Stomach (tissue), 9 donors: ENCODE data around the gene CRYZ. TPM values are rescaled to one million over a fixed set of nuclear protein-coding genes. Genes with fewer than 3 reads are reported as not detected.
"Not testable (repeated sequence)": the region's sequence is repeated elsewhere in the genome, so short reads cannot be mapped to it uniquely, and the experiment has no call there.

Source experiments
- DNase-seq, 2 donors: peaks; one replicate each; pipeline versions ENCODE4 v3.0.0 to v3.0.0-alpha.2; 2013 to 2019
- H3K27ac ChIP-seq, 5 donors: fragments of 200-600 bp in 4 of 5; sonication (generic) in 4 of 5; one replicate each; pipeline ENCODE4 v1.5.1; 2013 to 2019; ENCODE audit warnings: mild to moderate bottlenecking in 1 of 5, moderate library complexity in 1 of 5
- H3K27me3 ChIP-seq, 3 donors: fragments of 200-600 bp; sonication (generic); one replicate each; pipeline ENCODE4 v1.5.1; 2017 to 2019; ENCODE audit warnings: mixed run types in 1 of 3
- H3K36me3 ChIP-seq, 4 donors: fragments of 200-600 bp; sonication (generic); 1 replicate in 3 of 4; 2 replicates in 1 of 4; pipeline ENCODE4 v1.5.1; 2016 to 2019
- H3K4me1 ChIP-seq, 4 donors: fragments of 200-600 bp; sonication (generic); one replicate each; pipeline ENCODE4 v1.5.1; 2016 to 2019
- H3K4me3 ChIP-seq, 4 donors: fragments of 200-600 bp; sonication (generic) in 3 of 4; one replicate each; pipeline ENCODE4 v1.5.1; 2016 to 2019; ENCODE audit warnings: mild to moderate bottlenecking in 1 of 4
- H3K9me3 ChIP-seq, 4 donors: fragments of 200-600 bp; sonication (generic); one replicate each; pipeline ENCODE4 v1.5.1; 2016 to 2019
- EP300 ChIP-seq: sonication (generic); formaldehyde crosslinking; IDR thresholded peaks from one replicate; pipeline ENCODE4 v1.6.1; 2017; ENCODE audit warnings: antibody characterized with exemption
- POLR2A ChIP-seq, 4 donors: fragments of 450-650 bp; IDR thresholded peaks; one replicate each; pipeline ENCODE4 v1.6.1; 2016; ENCODE audit warnings: antibody characterized with exemption in 4 of 4, control low read depth in 2 of 4, mild to moderate bottlenecking in 1 of 4, moderate library complexity in 1 of 4
- POLR2AphosphoS5 ChIP-seq, 3 donors: sonication (generic); formaldehyde crosslinking; IDR thresholded peaks; one replicate each; pipeline ENCODE4 v1.6.1; 2016; ENCODE audit warnings: antibody characterized with exemption in 3 of 3
- WGBS, 5 donors: extraction: QIAGEN DNeasy Blood & Tissue Kit in 3 of 5; methylation state at CpG; one replicate each; pipeline versions ENCODE4 v1.1.5 to v1.1.7; 2013 to 2018; 5-methylcytosine and 5-hydroxymethylcytosine counted together
- intact Hi-C: fragments of 100-400 bp; cut with DNase I; formaldehyde crosslinking; loops from one replicate; pipeline ENCODE4 v1.15.1; 2023; ENCODE audit warnings: low total_unique reads
- polyA plus RNA-seq, 3 donors: library from polyadenylated mRNA; stranded (reverse); fragments of 200-250 nt; gene quantifications; one replicate each; pipeline ENCODE4 v1.2.3, GENCODE V29; 2013
- total RNA-seq, 5 donors: library from RNA; depleted of rRNA; stranded (reverse); fragments of >200 nt; gene quantifications; one replicate each; pipeline versions ENCODE4 v1.1.0 to v1.2.3, GENCODE V29; 2014 to 2016
- TF ChIP-seq, protein P1 (sequence below), 7 experiments: fragments of 450-650 bp in 4 of 7; fragments of 200-600 bp in 3 of 7; sonication (generic) in 3 of 7; IDR thresholded peaks; one replicate each; pipeline ENCODE4 v1.5.1; 2016 to 2019; ENCODE audit warnings: antibody characterized with exemption in 7 of 7, control low read depth in 2 of 7, mild to moderate bottlenecking in 1 of 7
- donor health status: healthy with polysubstance abuse.
- donor health status: Bipolar disorder and iron deficiency.
- donor health status: healthy.

The CRYZ gene
- total and polyA plus RNA-seq, 8 donors: 14.2 to 74.5 (median 35.0) TPM

DNA sequence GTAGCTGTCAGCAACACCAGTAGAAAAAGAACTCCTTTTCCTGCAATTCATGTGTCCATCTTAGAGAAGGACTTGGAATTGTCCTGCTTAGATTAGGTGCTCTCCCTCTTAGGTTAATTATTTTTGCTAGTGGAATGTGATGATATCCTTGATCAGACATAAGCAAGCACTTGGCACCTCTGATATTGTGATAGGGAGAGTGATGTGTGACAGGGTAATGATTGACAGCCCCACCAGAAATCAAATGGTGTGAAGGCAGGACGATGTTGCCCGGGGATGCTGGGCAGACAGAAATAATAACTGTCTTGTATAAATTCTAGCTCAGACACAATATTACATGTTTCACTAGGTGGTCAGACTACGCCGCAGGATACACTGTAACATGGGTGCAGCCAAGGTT lies 4.5 kb upstream of the CRYZ start:
- 95 to 98% (median 98%) methylated on average over 4 of the region's 4 CpGs for WGBS, 5 donors
- no peak for DNase-seq
- intact Hi-C loops: no loop called here
- Histone ChIP-seq H3K4me1 (peaks cover 8 to 16% (median 15%) of the 10 kb centered on the region in 4 donors), H3K9me3 (no peaks in the 10 kb centered on the region), H3K27ac (no peak overlapping the region), H3K36me3 (peaks cover 13 to 58% (median 54%) of the 10 kb centered on the region in 4 donors), H3K27me3 (no peaks in the 10 kb centered on the region), H3K4me3 (no peak overlapping the region)
- TF ChIP-seq EP300 (no peak), POLR2A (IDR thresholded peaks at IDR 0.05) (no peak), POLR2AphosphoS5 (IDR thresholded peaks at IDR 0.05) (no peak)
- TF ChIP-seq, protein P1, sequence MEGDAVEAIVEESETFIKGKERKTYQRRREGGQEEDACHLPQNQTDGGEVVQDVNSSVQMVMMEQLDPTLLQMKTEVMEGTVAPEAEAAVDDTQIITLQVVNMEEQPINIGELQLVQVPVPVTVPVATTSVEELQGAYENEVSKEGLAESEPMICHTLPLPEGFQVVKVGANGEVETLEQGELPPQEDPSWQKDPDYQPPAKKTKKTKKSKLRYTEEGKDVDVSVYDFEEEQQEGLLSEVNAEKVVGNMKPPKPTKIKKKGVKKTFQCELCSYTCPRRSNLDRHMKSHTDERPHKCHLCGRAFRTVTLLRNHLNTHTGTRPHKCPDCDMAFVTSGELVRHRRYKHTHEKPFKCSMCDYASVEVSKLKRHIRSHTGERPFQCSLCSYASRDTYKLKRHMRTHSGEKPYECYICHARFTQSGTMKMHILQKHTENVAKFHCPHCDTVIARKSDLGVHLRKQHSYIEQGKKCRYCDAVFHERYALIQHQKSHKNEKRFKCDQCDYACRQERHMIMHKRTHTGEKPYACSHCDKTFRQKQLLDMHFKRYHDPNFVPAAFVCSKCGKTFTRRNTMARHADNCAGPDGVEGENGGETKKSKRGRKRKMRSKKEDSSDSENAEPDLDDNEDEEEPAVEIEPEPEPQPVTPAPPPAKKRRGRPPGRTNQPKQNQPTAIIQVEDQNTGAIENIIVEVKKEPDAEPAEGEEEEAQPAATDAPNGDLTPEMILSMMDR (IDR thresholded peaks at IDR 0.05): no peak

GRCh38 chr1:74733604-74734484 lies 994 bp upstream of the CRYZ start:
- TF ChIP-seq, protein P1 (IDR thresholded peaks at IDR 0.05): peak in 5 of 7 experiments; percentile 38 to 69 (median 49)
- TF ChIP-seq EP300: no peak
- DNase-seq: peak in 1 of 2 donors; percentile 90
- Histone ChIP-seq H3K4me3 (peak overlapping the region; percentile 68 to 87 (median 70)), H3K36me3 (peaks cover 0 to 23% (median 21%) of the 10 kb centered on the region in 4 donors), H3K9me3 (no peaks in the 10 kb centered on the region), H3K27me3 (no peaks in the 10 kb centered on the region), H3K4me1 (peaks cover 23 to 50% (median 39%) of the 10 kb centered on the region in 4 donors), H3K27ac (peak overlapping the region in 4 of 5 donors; percentile 84 to 92 (median 88))
- WGBS, 5 donors: 21 to 25% (median 23%) methylated on average over 11 of the region's 11 CpGs
- intact Hi-C loops: no loop called here

- H3K27ac ChIP-seq: peak overlapping the region; percentile 11 to 92 (median 86)
- H3K4me3 ChIP-seq: peak overlapping the region; percentile 68 to 87 (median 70)
- H3K27me3 ChIP-seq, H3K36me3 ChIP-seq, intact Hi-C loops, H3K9me3 ChIP-seq: not testable (repeated sequence)
- 6 to 11% (median 9%) methylated on average over 13 to 17 of the region's 17 CpGs for WGBS, 5 donors
- peak in 1 of 2 donors; percentile 53 for DNase-seq
- H3K4me1 ChIP-seq: peaks cover 23 to 56% (median 39%) of the 10 kb centered on the region in 4 donors
Measured at GRCh38 chr1:74732071-74732946, 541 bp downstream of the CRYZ start.

DNA sequence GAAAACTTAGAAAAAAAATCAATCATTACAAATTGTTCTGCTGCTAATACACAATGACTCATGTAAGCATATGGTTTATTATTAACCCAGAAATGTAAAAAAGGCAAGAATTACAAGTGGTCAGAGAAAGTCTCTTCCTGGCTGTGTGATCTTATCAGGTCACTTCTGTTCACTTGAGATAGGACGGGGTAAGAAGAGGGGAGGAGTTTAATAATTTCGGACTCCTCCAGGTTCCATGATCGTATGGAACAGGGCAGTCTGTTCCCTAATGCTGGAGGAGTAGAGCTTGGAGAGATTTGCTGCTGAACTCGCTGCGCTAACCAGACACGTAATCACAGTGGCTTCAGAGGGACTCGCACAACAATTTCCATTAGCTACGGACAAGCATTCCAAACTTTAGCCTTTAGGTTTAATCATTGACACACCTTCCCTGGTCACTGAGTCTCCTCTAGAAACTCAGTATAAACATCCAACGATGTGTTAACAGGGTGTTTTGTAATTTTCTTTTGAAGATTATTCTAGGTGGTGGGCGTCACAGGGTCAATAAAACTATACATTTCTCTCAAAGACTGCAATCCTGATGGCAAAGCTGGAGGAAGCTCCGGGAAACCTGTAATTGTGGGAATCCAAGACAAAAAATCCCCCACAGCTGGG lies 1.3 kb downstream of the CRYZ start:
- no peaks in the 10 kb centered on the region for H3K27me3 ChIP-seq
- WGBS, 5 donors: 28 to 48% (median 39%) methylated on average over 11 of the region's 11 CpGs
- intact Hi-C loops: no loop called here
- DNase-seq: peak; percentile 28 to 73
- TF ChIP-seq POLR2AphosphoS5 (IDR thresholded peaks at IDR 0.05): peak in 1 of 3 donors; percentile 31
- TF ChIP-seq, protein P1 (IDR thresholded peaks at IDR 0.05): no peak
- H3K27ac ChIP-seq: peak overlapping the region; percentile 7 to 92 (median 86)
- H3K4me3 ChIP-seq: peak overlapping the region; percentile 68 to 87 (median 70)
- peaks cover 23 to 58% (median 39%) of the 10 kb centered on the region in 4 donors for H3K4me1 ChIP-seq
- H3K9me3 ChIP-seq: peaks cover 0 to 5% (median under 1%) of the 10 kb centered on the region in 4 donors
- peaks cover 0 to 6% (median under 1%) of the 10 kb centered on the region in 4 donors for H3K36me3 ChIP-seq
